DOHH2 (cell line): ENCODE results near the gene MPZL2.
A peak's percentile ranks its signal among the peaks of the same experiment; 100 is the strongest.

Experiments
- H3F3A ChIP-seq: fragments of 200-600 bp; sonication (generic), shearing (Covaris generic); 2 replicates; pipeline ENCODE4 v1.6.0; 2016; ENCODE audit warnings: antibody characterized with exemption, mild to moderate bottlenecking; ENCODE audit not compliant: control insufficient read depth, insufficient read depth
- H3K27ac ChIP-seq: fragments of 200-600 bp; sonication (generic); 2 replicates; pipeline ENCODE4 v1.5.1; 2014; ENCODE audit warnings: low read depth, mild to moderate bottlenecking, low read length, moderate library complexity
- H3K27me3 ChIP-seq: fragments of 200-600 bp; sonication (generic); 2 replicates; pipeline ENCODE4 v1.6.1; 2014; ENCODE audit warnings: mild to moderate bottlenecking, low read length, mixed read lengths; ENCODE audit not compliant: control insufficient read depth
- H3K36me3 ChIP-seq: fragments of 200-600 bp; sonication (generic); 2 replicates; pipeline ENCODE4 v1.6.1; 2014; ENCODE audit warnings: mild to moderate bottlenecking, low read length, moderate library complexity, mixed read lengths; ENCODE audit not compliant: control insufficient read depth
- H3K4me1 ChIP-seq: fragments of 200-600 bp; sonication (generic); 2 replicates; pipeline ENCODE4 v1.6.1; 2014; ENCODE audit warnings: mild to moderate bottlenecking, low read length, mixed read lengths; ENCODE audit not compliant: control insufficient read depth
- H3K4me2 ChIP-seq: fragments of 200-600 bp; sonication (generic); 2 replicates; pipeline ENCODE4 v1.6.0; 2014; ENCODE audit warnings: mild to moderate bottlenecking, low read length, moderate library complexity
- H3K4me3 ChIP-seq: fragments of 200-600 bp; sonication (generic); 2 replicates; pipeline ENCODE4 v1.5.1; 2014; ENCODE audit warnings: mild to moderate bottlenecking, low read length, mixed read lengths
- H3K79me2 ChIP-seq: fragments of 200-600 bp; sonication (generic); 2 replicates; pipeline ENCODE4 v1.6.1; 2014; ENCODE audit warnings: mild to moderate bottlenecking, low read length, mixed read lengths; ENCODE audit not compliant: control insufficient read depth
- H3K9me2 ChIP-seq: fragments of 200-600 bp; sonication (generic); replicated peaks from 2 replicates; pipeline ENCODE4 v1.6.1; 2014; ENCODE audit warnings: mild to moderate bottlenecking, low read length, mixed read lengths; ENCODE audit not compliant: control insufficient read depth
- H3K9me3 ChIP-seq: fragments of 200-600 bp; sonication (generic); 2 replicates; pipeline ENCODE4 v1.6.1; 2014; ENCODE audit warnings: antibody characterized with exemption, low read length, mixed read lengths; ENCODE audit not compliant: control insufficient read depth, insufficient read depth
- H4K20me1 ChIP-seq: fragments of 200-600 bp; sonication (generic); 2 replicates; pipeline ENCODE4 v1.6.0; 2014; ENCODE audit warnings: low read depth, mild to moderate bottlenecking, antibody characterized with exemption, low read length, moderate library complexity; ENCODE audit not compliant: control insufficient read depth, insufficient read depth
- CTCF ChIP-seq: fragments of 200-600 bp; sonication (generic); IDR thresholded peaks from one replicate; pipeline ENCODE4 v1.5.1; 2014; ENCODE audit warnings: antibody characterized with exemption, mild to moderate bottlenecking, low read depth, low read length; ENCODE audit not compliant: poor library complexity, severe bottlenecking
- EZH2phosphoT487 ChIP-seq: fragments of 200-600 bp; sonication (generic); IDR thresholded peaks from 2 replicates; pipeline ENCODE4 v1.6.1; 2017; ENCODE audit warnings: borderline replicate concordance, mild to moderate bottlenecking, antibody characterized with exemption, low read length, moderate library complexity, mixed read lengths

MPZL2 gene

GRCh38 chr11:118304227-118304567 lies 40.1 kb upstream of the MPZL2 start:
- Histone ChIP-seq H3K27ac (no peak overlapping the region), H3K9me3 (no peaks in the 10 kb centered on the region), H4K20me1 (no peaks in the 10 kb centered on the region), H3K9me2 (no peaks in the 10 kb centered on the region), H3K4me1 (peaks cover 26% of the 10 kb centered on the region), H3K36me3 (no peaks in the 10 kb centered on the region), H3F3A (no peaks in the 10 kb centered on the region; the same call in 1 of the 2 replicates), H3K27me3 (no peaks in the 10 kb centered on the region), H3K4me2 (peak overlapping the region; percentile 21; the same call in 1 of the 2 replicates), H3K4me3 (peak overlapping the region; percentile 2; the same call in 1 of the 2 replicates), H3K79me2 (no peaks in the 10 kb centered on the region)
- TF ChIP-seq EZH2phosphoT487, result no peak
- TF ChIP-seq CTCF, result no peak

GRCh38 chr11:118301600-118302195 lies 37.6 kb upstream of the MPZL2 start:
- no peaks in the 10 kb centered on the region for H3K9me2 ChIP-seq
- H3K4me3 ChIP-seq, result no peak overlapping the region
- no peak overlapping the region for H3K27ac ChIP-seq
- H3K79me2 ChIP-seq, result no peaks in the 10 kb centered on the region
- no peak overlapping the region for H3K4me2 ChIP-seq
- H3K27me3 ChIP-seq, result no peaks in the 10 kb centered on the region
- no peak for TF ChIP-seq CTCF
- TF ChIP-seq EZH2phosphoT487, result no peak
- H3K36me3 ChIP-seq, result no peaks in the 10 kb centered on the region
- peaks cover 22% of the 10 kb centered on the region for H3K4me1 ChIP-seq
- H3K9me3 ChIP-seq, result no peaks in the 10 kb centered on the region
- H4K20me1 ChIP-seq, result no peaks in the 10 kb centered on the region
- no peaks in the 10 kb centered on the region for H3F3A ChIP-seq

GRCh38 chr11:118295815-118296454 lies 31.8 kb upstream of the MPZL2 start:
- TF ChIP-seq EZH2phosphoT487 (no peak), CTCF (peak; percentile 84)
- H3K4me2 ChIP-seq, result peak overlapping the region; percentile 9; the same call in 1 of the 2 replicates
- no peak overlapping the region for H3K4me3 ChIP-seq
- no peaks in the 10 kb centered on the region for H3F3A ChIP-seq
- no peaks in the 10 kb centered on the region for H4K20me1 ChIP-seq
- peaks cover 24% of the 10 kb centered on the region for H3K4me1 ChIP-seq
- no peaks in the 10 kb centered on the region for H3K36me3 ChIP-seq
- H3K79me2 ChIP-seq, result no peaks in the 10 kb centered on the region
- H3K27ac ChIP-seq, result no peak overlapping the region
- H3K27me3 ChIP-seq, result no peaks in the 10 kb centered on the region
- H3K9me2 ChIP-seq, result no peaks in the 10 kb centered on the region
- H3K9me3 ChIP-seq, result no peaks in the 10 kb centered on the region
